ENCODE measurements around the gene NMT1. TPM values are rescaled to one million over a fixed set of nuclear protein-coding genes. Genes with fewer than 3 reads are reported as not detected.

NMT1 gene
- total RNA-seq, 2 experiments from 2014 or later, result 132 to 141 TPM

DNA sequence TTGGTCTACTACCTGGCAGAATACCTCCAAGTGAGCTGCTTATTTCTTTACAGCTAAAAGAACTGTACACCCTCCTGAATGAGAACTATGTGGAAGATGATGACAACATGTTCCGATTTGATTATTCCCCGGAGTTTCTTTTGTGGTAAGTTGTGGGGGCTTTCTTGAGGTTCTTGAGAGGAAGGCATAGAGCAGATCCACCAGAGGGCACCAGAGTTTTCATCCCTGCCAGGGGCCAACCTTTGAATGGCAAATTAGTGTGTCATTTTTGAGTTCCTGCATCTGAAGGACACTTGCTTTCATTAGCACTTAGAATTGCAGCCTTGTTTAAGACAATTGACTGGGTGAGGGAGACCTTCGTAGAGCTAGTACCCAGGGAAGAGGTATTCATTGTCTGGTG is 35.0 kb downstream of the NMT1 start:
- Mint-ChIP-seq H3K9me3 (no peaks in the 10 kb centered on the region), H3K27ac (peak overlapping the region; percentile 23), H3K27me3 (no peaks in the 10 kb centered on the region), H3K4me1 (no peaks in the 10 kb centered on the region), H3K36me3 (peaks cover 21% of the 10 kb centered on the region), H3K4me3 (no peak overlapping the region)
- no peak for DNase-seq
- ATAC-seq (ENCODE audit: low read depth), result no peak
- POLR2A ChIA-PET, result no interaction called here

GRCh38 chr17:45096926-45097325 is 35.8 kb downstream of the NMT1 start:
- Mint-ChIP-seq H3K4me1 (no peaks in the 10 kb centered on the region), H3K36me3 (peaks cover 22% of the 10 kb centered on the region), H3K9me3 (no peaks in the 10 kb centered on the region), H3K27ac (no peak overlapping the region), H3K4me3 (no peak overlapping the region), H3K27me3 (no peaks in the 10 kb centered on the region)
- DNase-seq, result no peak
- ATAC-seq (ENCODE audit: low read depth), result no peak
- POLR2A ChIA-PET, result no interaction called here

GRCh38 chr17:45098081-45098868 is 37.2 kb downstream of the NMT1 start:
- Mint-ChIP-seq H3K36me3 (peaks cover 28% of the 10 kb centered on the region), H3K4me3 (no peak overlapping the region), H3K4me1 (no peaks in the 10 kb centered on the region), H3K9me3 (no peaks in the 10 kb centered on the region), H3K27ac (no peak overlapping the region), H3K27me3 (no peaks in the 10 kb centered on the region)
- POLR2A ChIA-PET, result interaction anchor here (1.0 kb wide), 1 partner anchor 48 kb away, joined by 3 read pairs; no protein-coding TSS in a partner anchor
- DNase-seq (no peak), ATAC-seq (ENCODE audit: low read depth) (no peak)

- peaks cover 31% of the 10 kb centered on the region for H3K36me3 Mint-ChIP-seq
- POLR2A ChIA-PET, result interaction anchor here (0.8 kb wide), 1 partner anchor 38 kb away, joined by 3 read pairs; the partner anchor contains the start of gene NMT1
- DNase-seq (peak; percentile 82), ATAC-seq (ENCODE audit: low read depth) (peak; percentile 85)
- no peaks in the 10 kb centered on the region for H3K27me3 Mint-ChIP-seq
- H3K4me3 Mint-ChIP-seq, result no peak overlapping the region
- H3K4me1 Mint-ChIP-seq, result no peaks in the 10 kb centered on the region
- H3K27ac Mint-ChIP-seq, result no peak overlapping the region
- no peaks in the 10 kb centered on the region for H3K9me3 Mint-ChIP-seq
Observed at GRCh38 chr17:45098869-45099616, 37.9 kb downstream of the NMT1 start.

GRCh38 chr17:45101546-45101882 is 40.4 kb downstream of the NMT1 start:
- Mint-ChIP-seq H3K4me1 (no peaks in the 10 kb centered on the region), H3K36me3 (peaks cover 29% of the 10 kb centered on the region), H3K27ac (no peak overlapping the region), H3K27me3 (no peaks in the 10 kb centered on the region), H3K4me3 (no peak overlapping the region), H3K9me3 (no peaks in the 10 kb centered on the region)
- DNase-seq (no peak), ATAC-seq (ENCODE audit: low read depth) (no peak)
- POLR2A ChIA-PET, result no interaction called here

DNA sequence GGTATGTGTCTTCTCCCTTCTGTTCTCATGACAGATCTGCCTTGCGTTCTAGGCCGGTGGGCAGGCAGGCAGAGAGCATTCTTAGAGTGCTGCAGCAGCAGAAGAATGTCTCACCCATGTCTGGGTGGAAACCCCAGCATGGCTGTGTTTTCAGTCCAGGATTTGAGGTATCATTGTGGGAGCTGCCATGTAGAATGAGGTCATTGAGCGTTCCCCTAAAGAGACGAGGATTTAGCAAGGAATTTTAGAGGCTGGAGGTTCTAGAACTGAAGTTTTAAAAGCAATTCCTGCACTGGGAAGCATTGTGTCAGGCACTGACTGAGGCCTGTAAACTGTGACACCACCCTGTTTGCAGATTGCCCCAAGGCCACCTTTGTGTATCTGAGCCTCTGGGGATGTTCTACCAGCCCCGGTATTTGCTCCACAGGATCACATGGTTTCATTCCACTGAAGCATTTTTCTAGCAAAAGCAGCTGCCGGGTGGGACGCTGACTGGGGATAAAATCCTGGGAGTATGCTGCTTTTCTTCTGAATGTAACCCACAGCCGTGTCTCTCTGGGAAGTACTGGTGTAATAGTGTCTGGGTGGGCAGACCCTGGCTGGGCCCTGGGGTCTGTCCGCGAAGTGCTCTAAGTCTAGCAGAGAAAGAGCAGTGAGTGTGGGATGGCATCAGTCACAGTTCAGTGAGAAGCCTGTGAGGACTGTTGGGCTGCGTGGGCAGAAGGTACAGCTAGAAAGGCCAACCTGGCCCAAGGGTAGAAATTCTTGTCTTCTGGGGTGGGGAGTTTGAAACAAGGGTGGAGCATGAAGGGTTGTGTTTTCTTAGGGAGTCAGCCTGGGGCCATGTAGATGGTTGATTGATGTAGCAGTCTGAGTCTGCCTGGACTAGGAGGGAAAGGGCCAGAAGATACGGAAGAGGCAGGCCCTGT is 41.0 kb downstream of the NMT1 start:
- POLR2A ChIA-PET, result no interaction called here
- no peaks in the 10 kb centered on the region for H3K4me1 Mint-ChIP-seq
- DNase-seq (no peak), ATAC-seq (ENCODE audit: low read depth) (no peak)
- H3K36me3 Mint-ChIP-seq, result peaks cover 27% of the 10 kb centered on the region
- H3K27me3 Mint-ChIP-seq, result no peaks in the 10 kb centered on the region
- no peaks in the 10 kb centered on the region for H3K9me3 Mint-ChIP-seq
- H3K4me3 Mint-ChIP-seq, result no peak overlapping the region
- no peak overlapping the region for H3K27ac Mint-ChIP-seq

DNA sequence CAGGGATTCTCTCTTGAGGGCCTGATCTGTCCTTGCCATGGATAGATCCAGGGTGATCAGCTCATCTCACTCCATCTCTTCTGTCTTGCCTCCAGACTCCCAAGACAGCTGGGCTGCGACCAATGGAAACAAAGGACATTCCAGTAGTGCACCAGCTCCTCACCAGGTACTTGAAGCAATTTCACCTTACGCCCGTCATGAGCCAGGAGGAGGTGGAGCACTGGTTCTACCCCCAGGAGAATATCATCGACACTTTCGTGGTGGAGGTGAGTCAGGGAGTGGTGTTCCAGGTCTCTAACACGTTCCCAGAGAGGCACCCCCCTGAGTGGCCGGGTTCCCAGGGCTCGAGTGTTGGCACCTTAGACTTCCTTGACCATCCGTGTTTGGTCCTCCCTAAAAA is 41.7 kb downstream of the NMT1 start:
- no peak overlapping the region for H3K27ac Mint-ChIP-seq
- no peak for ATAC-seq (ENCODE audit: low read depth)

DNA sequence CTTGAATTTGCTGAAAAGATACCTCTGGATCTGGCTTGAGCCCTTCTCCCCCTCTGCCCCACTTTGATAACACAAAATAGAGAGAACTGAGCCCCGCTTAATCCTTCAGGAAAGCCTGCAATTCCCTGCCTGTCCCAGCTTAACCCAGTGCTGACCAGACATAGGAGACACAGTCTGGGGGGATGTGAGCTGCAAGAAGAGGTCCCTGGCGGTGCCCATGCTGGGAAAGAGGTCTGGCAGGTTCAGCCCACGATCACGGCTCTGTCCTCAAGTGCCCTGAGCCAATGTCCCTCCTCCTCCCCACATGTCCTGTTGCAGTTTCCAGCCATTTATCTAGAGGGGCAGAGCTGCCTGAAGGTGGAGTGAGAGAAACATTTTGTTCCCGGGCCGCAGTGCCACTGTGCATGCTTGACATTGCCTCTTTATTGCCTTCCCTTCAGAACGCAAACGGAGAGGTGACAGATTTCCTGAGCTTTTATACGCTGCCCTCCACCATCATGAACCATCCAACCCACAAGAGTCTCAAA is 42.2 kb downstream of the NMT1 start:
- no peaks in the 10 kb centered on the region for H3K4me1 Mint-ChIP-seq
- H3K4me3 Mint-ChIP-seq, result no peak overlapping the region
- no peak for DNase-seq
- H3K36me3 Mint-ChIP-seq, result peaks cover 22% of the 10 kb centered on the region
- H3K9me3 Mint-ChIP-seq, result no peaks in the 10 kb centered on the region
- H3K27ac Mint-ChIP-seq, result no peak overlapping the region
- H3K27me3 Mint-ChIP-seq, result no peaks in the 10 kb centered on the region
- ATAC-seq (ENCODE audit: low read depth), result no peak
- POLR2A ChIA-PET, result no interaction called here

More for the DNA sequence above, 41.7 kb downstream of the NMT1 start:
- H3K9me3 Mint-ChIP-seq, result no peaks in the 10 kb centered on the region
- peaks cover 26% of the 10 kb centered on the region for H3K36me3 Mint-ChIP-seq
- H3K4me1 Mint-ChIP-seq, result no peaks in the 10 kb centered on the region
- DNase-seq, result no peak
- no peak overlapping the region for H3K4me3 Mint-ChIP-seq
- H3K27me3 Mint-ChIP-seq, result no peaks in the 10 kb centered on the region
- POLR2A ChIA-PET, result no interaction called here

- no peak overlapping the region for H3K4me3 Mint-ChIP-seq
- POLR2A ChIA-PET, result no interaction called here
- peaks cover 22% of the 10 kb centered on the region for H3K36me3 Mint-ChIP-seq
- H3K4me1 Mint-ChIP-seq, result no peaks in the 10 kb centered on the region
- no peaks in the 10 kb centered on the region for H3K27me3 Mint-ChIP-seq
- ATAC-seq (ENCODE audit: low read depth) (no peak), DNase-seq (no peak)
- no peaks in the 10 kb centered on the region for H3K9me3 Mint-ChIP-seq
- H3K27ac Mint-ChIP-seq, result no peak overlapping the region
Observed at GRCh38 chr17:45104029-45104428, 42.9 kb downstream of the NMT1 start.

- no peaks in the 10 kb centered on the region for H3K9me3 Mint-ChIP-seq
- no peak overlapping the region for H3K4me3 Mint-ChIP-seq
- H3K4me1 Mint-ChIP-seq, result no peaks in the 10 kb centered on the region
- H3K27ac Mint-ChIP-seq, result no peak overlapping the region
- POLR2A ChIA-PET, result no interaction called here
- peaks cover 20% of the 10 kb centered on the region for H3K36me3 Mint-ChIP-seq
- DNase-seq, result no peak
- H3K27me3 Mint-ChIP-seq, result no peaks in the 10 kb centered on the region
- no peak for ATAC-seq (ENCODE audit: low read depth)
Observed at GRCh38 chr17:45104497-45104896, 43.4 kb downstream of the NMT1 start.

DNA sequence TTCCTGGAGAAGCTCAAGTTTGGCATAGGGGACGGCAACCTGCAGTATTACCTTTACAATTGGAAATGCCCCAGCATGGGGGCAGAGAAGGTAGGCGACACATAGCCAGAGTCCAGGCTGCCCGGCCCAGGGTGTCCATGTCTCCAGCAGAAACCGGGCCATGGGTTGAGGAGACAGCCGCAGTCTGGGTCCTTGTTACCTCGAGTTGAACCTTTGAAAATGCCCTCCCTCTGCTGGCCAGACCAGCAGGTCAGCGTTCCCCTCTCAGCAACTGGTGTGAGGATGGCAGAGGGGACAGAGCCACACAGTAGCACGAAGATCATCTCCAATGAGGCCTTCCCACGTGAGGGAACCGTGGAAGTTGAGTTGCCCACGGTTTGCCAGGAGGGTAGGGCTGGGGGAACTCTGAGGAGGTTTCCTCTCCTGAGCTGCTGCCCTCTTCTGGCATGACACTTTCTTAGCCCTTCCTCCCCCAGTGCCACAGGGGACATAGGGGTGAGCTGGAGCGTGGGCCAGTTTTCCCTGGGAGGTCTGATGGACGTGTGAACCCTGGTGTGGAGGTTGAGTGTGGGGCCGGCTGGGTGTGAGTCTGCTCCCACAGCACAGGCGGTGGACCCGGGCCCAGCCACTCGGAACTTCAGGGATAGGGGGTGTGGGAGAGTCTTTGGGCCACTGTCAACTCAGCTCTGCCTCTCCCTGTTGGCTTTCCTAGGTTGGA is 43.9 kb downstream of the NMT1 start:
- POLR2A ChIA-PET, result interaction anchor here (1.0 kb wide), 1 partner anchor 56 kb away, joined by 4 read pairs; the partner anchor contains the start of gene HEXIM2
- no peaks in the 10 kb centered on the region for H3K9me3 Mint-ChIP-seq

GRCh38 chr17:45106096-45106495 is 45.0 kb downstream of the NMT1 start:
- Mint-ChIP-seq H3K4me3 (no peak overlapping the region), H3K27me3 (no peaks in the 10 kb centered on the region), H3K27ac (no peak overlapping the region), H3K9me3 (no peaks in the 10 kb centered on the region), H3K4me1 (no peaks in the 10 kb centered on the region), H3K36me3 (peaks cover 20% of the 10 kb centered on the region)
- POLR2A ChIA-PET, result no interaction called here
- DNase-seq (no peak), ATAC-seq (ENCODE audit: low read depth) (no peak)

More for the DNA sequence above, 43.9 kb downstream of the NMT1 start:
- ATAC-seq (ENCODE audit: low read depth) (no peak), DNase-seq (no peak)
- Mint-ChIP-seq H3K27ac (no peak overlapping the region), H3K4me3 (no peak overlapping the region), H3K4me1 (no peaks in the 10 kb centered on the region), H3K27me3 (no peaks in the 10 kb centered on the region), H3K36me3 (peaks cover 20% of the 10 kb centered on the region)

DNA sequence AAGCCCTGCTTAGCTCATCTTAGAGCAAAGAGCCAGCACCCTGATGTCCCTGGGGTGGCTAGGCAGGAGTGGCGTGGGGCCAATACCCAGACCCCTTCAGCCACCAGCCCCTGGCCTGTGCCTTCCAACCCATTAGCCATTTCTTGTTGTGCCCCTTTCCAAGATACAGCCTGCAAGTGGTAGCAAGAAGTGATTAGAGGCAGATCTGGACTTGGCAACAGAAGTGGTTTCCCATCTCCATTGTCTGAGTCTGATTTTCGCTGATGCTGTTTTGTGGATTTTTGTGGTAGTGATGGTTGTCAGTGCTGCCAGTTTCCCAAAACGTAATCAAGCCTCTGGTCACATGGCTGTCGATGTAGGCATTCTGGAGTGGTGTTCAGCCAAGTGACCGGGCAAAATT is 45.5 kb downstream of the NMT1 start:
- ATAC-seq (ENCODE audit: low read depth) (no peak), DNase-seq (no peak)
- Mint-ChIP-seq H3K9me3 (no peaks in the 10 kb centered on the region), H3K27me3 (no peaks in the 10 kb centered on the region), H3K4me1 (no peaks in the 10 kb centered on the region), H3K4me3 (no peak overlapping the region), H3K27ac (no peak overlapping the region), H3K36me3 (peaks cover 20% of the 10 kb centered on the region)
- POLR2A ChIA-PET, result no interaction called here

All from activated naive CD8-positive, alpha-beta T cell treated with anti-CD3 and anti-CD28 coated beads, Interleukin-2, amount 10 ng/mL, durations not matched to agents 7 days and 5 days (primary cell).